ENCODE data around the gene FREM3.

DNA sequence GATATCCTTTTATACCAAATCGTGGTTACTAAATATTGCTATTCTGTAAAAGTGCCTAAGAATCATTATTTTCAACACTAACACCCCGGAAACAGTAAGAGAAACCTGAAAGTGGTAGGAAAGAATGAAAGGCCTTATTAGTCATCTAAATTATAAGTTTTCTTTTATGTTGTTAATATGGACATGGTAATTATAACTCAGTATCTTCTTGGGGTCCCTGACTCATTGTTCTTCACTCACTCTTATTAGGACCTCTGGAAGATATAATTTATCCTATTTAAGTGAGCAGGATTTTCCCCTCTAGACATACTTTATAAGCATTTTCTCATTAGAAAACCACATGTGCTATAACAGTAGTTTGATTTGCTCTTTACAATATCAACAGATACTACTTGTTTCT, 136.0 kb downstream of the FREM3 start:
- TF ChIP-seq, protein P1, sequence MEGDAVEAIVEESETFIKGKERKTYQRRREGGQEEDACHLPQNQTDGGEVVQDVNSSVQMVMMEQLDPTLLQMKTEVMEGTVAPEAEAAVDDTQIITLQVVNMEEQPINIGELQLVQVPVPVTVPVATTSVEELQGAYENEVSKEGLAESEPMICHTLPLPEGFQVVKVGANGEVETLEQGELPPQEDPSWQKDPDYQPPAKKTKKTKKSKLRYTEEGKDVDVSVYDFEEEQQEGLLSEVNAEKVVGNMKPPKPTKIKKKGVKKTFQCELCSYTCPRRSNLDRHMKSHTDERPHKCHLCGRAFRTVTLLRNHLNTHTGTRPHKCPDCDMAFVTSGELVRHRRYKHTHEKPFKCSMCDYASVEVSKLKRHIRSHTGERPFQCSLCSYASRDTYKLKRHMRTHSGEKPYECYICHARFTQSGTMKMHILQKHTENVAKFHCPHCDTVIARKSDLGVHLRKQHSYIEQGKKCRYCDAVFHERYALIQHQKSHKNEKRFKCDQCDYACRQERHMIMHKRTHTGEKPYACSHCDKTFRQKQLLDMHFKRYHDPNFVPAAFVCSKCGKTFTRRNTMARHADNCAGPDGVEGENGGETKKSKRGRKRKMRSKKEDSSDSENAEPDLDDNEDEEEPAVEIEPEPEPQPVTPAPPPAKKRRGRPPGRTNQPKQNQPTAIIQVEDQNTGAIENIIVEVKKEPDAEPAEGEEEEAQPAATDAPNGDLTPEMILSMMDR (IDR thresholded peaks at IDR 0.05) = no peak
- no peak for TF ChIP-seq POLR2A (IDR thresholded peaks at IDR 0.05)

All from lower leg skin (tissue), 3 donors.